Heart right ventricle (tissue), 16 donors: Measurements from ENCODE around the gene KCNMA1. TPM values are rescaled to one million over a fixed set of nuclear protein-coding genes. Genes with fewer than 3 reads are reported as not detected.

Experiments used
- ATAC-seq, 8 donors: fragments of 200-7000 bp; cut with Tn5 transposase; one replicate each; pipeline ENCODE4 v1.9.1; 2020; ENCODE audit warnings: mild to moderate bottlenecking in 8 of 8, moderate library complexity in 8 of 8, moderate number of reproducible peaks in 1 of 8
- DNase-seq, 2 donors: peaks; one replicate each; pipeline ENCODE4 v3.0.0-alpha.2; 2020
- H3K27ac ChIP-seq, 10 donors: fragments of 200-600 bp; sonication (generic) in 2 of 10; one replicate each; pipeline versions ENCODE4 v1.5.0 to v1.8.0; 2020 to 2022; ENCODE audit warnings: mild to moderate bottlenecking in 3 of 10
- H3K27me3 ChIP-seq, 7 donors: fragments of 200-600 bp; one replicate each; pipeline ENCODE4 v1.8.0; 2021 to 2022; ENCODE audit warnings: mild to moderate bottlenecking in 2 of 7
- H3K36me3 ChIP-seq, 9 donors: fragments of 200-600 bp; sonication (generic) in 1 of 9; one replicate each; pipeline versions ENCODE4 v1.5.0 to v1.8.0; 2020 to 2022; ENCODE audit warnings: mild to moderate bottlenecking in 2 of 9
- H3K4me1 ChIP-seq, 9 donors: fragments of 200-600 bp; sonication (generic) in 1 of 9; one replicate each; pipeline versions ENCODE4 v1.5.0 to v1.8.0; 2020 to 2022; ENCODE audit warnings: mild to moderate bottlenecking in 4 of 9
- H3K4me3 ChIP-seq, 10 donors: fragments of 200-600 bp; sonication (generic) in 2 of 10; one replicate each; pipeline versions ENCODE4 v1.5.0 to v1.8.0; 2020 to 2022; ENCODE audit warnings: mild to moderate bottlenecking in 7 of 10, moderate library complexity in 2 of 10
- H3K9me3 ChIP-seq, 11 donors: fragments of 200-600 bp in 10 of 11; sonication (generic) in 2 of 11; one replicate each; pipeline versions ENCODE4 v1.5.0 to v1.8.0; 2013 to 2022; ENCODE audit warnings: mild to moderate bottlenecking in 2 of 11, control low read depth in 1 of 11, moderate library complexity in 1 of 11
- CTCF ChIP-seq, 9 donors: fragments of 200-600 bp; sonication (generic) in 2 of 9; IDR thresholded peaks; one replicate each; pipeline versions ENCODE4 v1.5.0 to v1.8.0; 2021 to 2022; ENCODE audit warnings: antibody characterized with exemption in 9 of 9, mild to moderate bottlenecking in 5 of 9, moderate library complexity in 1 of 9
- WGBS, 2 donors: extraction: QIAGEN DNeasy Blood & Tissue Kit; methylation state at CpG; one replicate each; pipeline ENCODE4 v1.1.7; 2013; ENCODE audit warnings: inconsistent platforms in 1 of 2; 5-methylcytosine and 5-hydroxymethylcytosine counted together
- intact Hi-C, 10 donors: fragments of 100-400 bp; cut with DNase I; formaldehyde crosslinking; loops; one replicate each; pipeline versions ENCODE4 v1.11.1 to v1.14.2; 2022
- polyA plus RNA-seq, 2 donors: library from polyadenylated mRNA; stranded (reverse); fragments of 200-250 nt; gene quantifications; one replicate each; pipeline ENCODE4 v1.2.3, GENCODE V29; 2013
- total RNA-seq, 10 donors: library from RNA; stranded (reverse); fragmentation: NEBNext Ultra II Directional in 3 of 10; extraction: Animal tissue kit (Norgen Biotek cat#: 25700) in 3 of 10; gene quantifications; one replicate each; pipeline versions ENCODE4 v1.2.1 to v1.2.4, GENCODE V29; 2021 to 2023
- donor health status: Arrhythmogenic right ventricular cardiomyopathy.
- donor health status: ischemic (EF 13 %, LVEDD 7.1; RV severe dilation, severe dysfunction).
- donor health status: healthy with polysubstance abuse.
- donor health status: DM: no; HTN: yes; CAD: no.
- donor health status: DM: no; HTN: no; CAD: no.
- donor health status: ischemic (EF 25% LVEDD 6.9; RV normal size, moderate dysfunction).
- donor health status: ischemic (EF 25% LVEDD 5.7; RV mildly dilated, moderate dysfunction).
- donor health status: healthy.
- donor health status: DM: yes; HTN: yes; CAD: no.
- donor health status: Ischemic cardiomyopathy.
- donor health status: ischemic (EF 35%, LVEDD 5.7; RV mildly dilated, moderate dysfunction).
- donor health status: nonischemic (EF 11% LVEDD 7.7; RV severe dilation, severe dysfunction).
- donor health status: DM: yes; HTN: yes; CAD: no.
- donor health status: PGD.
- donor health status: ischemic (EF 29% LVEDD 5.4; RV normal size, mild dysfunction).
- donor health status: nonischemic (EF 23%, LVEDD 6.1; RV moderate dilation, normal function).

KCNMA1 gene
- total and polyA plus RNA-seq, 12 donors = 0.59 to 5.3 (median 1.6) TPM

DNA sequence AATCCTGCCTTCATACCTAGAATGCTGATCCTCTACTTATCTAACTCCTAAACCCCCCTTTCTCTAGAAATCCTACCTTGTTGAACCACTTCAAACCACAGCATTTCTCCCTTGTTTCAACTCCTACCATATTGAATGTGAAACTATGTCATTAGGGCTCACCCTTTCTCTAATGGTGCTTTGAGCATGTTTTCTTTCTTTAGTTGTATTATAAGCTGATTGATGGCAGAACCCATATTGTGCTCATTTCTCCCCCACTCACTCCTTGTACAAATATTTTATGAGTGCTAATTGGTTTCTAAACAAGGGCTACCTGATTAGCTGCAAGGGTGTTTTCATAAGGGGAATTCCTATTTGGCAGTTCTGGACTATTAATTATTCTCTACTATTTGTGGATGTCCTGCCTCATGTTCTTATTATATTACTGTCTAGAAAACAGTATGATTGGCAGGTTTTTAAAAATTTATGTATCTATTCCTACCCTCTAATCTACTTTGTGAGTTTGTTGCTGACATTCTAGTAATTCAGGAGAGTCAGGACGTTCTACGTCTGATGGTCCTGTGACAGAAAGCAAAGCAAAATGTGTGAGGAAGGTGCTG, 765.8 kb downstream of the KCNMA1 start:
- no peaks in the 10 kb centered on the region for H3K9me3 ChIP-seq
- intact Hi-C loops = no loop called here
- H3K4me3 ChIP-seq = no peak overlapping the region
- no peak for TF ChIP-seq CTCF (IDR thresholded peaks at IDR 0.05)
- ATAC-seq (no peak), DNase-seq (no peak)
- H3K27me3 ChIP-seq = peaks cover 0 to 4% (median 0%) of the 10 kb centered on the region in 7 donors
- no peaks in the 10 kb centered on the region for H3K36me3 ChIP-seq
- no peak overlapping the region for H3K27ac ChIP-seq
- H3K4me1 ChIP-seq = peaks cover 0 to 15% (median 0%) of the 10 kb centered on the region in 9 donors
- 90 to 92% methylated on average over 2 of the region's 2 CpGs for WGBS, 2 donors

GRCh38 chr10:76869931-76870330, 767.7 kb downstream of the KCNMA1 start:
- intact Hi-C loops = no loop called here
- TF ChIP-seq CTCF (IDR thresholded peaks at IDR 0.05) = no peak
- Histone ChIP-seq H3K27ac (no peak overlapping the region), H3K4me3 (no peak overlapping the region), H3K36me3 (no peaks in the 10 kb centered on the region), H3K9me3 (no peaks in the 10 kb centered on the region), H3K27me3 (peaks cover 0 to 4% (median 0%) of the 10 kb centered on the region in 7 donors), H3K4me1 (peaks cover 0 to 14% (median 0%) of the 10 kb centered on the region in 9 donors)
- WGBS, 2 donors = 71 to 77% methylated on average over 10 of the region's 10 CpGs
- peak; percentile 25 to 32 for DNase-seq
- peak in 5 of 8 donors; percentile 8 to 75 (median 64) for ATAC-seq

GRCh38 chr10:76868098-76868977, 769.3 kb downstream of the KCNMA1 start:
- WGBS, 2 donors = 71 to 84% methylated on average over 4 of the region's 4 CpGs
- H3K27ac ChIP-seq = no peak overlapping the region
- ATAC-seq = no peak

More at GRCh38 chr10:76868098-76868977, 769.3 kb downstream of the KCNMA1 start:
- Histone ChIP-seq H3K36me3 (no peaks in the 10 kb centered on the region), H3K4me3 (no peak overlapping the region), H3K4me1 (peaks cover 0 to 3% (median 0%) of the 10 kb centered on the region in 9 donors), H3K9me3 (peaks cover 0 to 4% (median 0%) of the 10 kb centered on the region in 11 donors), H3K27me3 (peaks cover 0 to 4% (median 0%) of the 10 kb centered on the region in 7 donors)
- DNase-seq = no peak
- intact Hi-C loops = no loop called here
- TF ChIP-seq CTCF (IDR thresholded peaks at IDR 0.05) = no peak
